Lower leg skin (tissue), 3 donors: ENCODE measurements around the gene CXXC1.

Experiments
- CTCF ChIP-seq, 3 donors: fragments of 450-650 bp; IDR thresholded peaks; one replicate each; pipeline ENCODE4 v1.5.1; 2016; ENCODE audit warnings: antibody characterized with exemption in 3 of 3, mild to moderate bottlenecking in 3 of 3, moderate library complexity in 2 of 3
- POLR2A ChIP-seq, 2 donors: fragments of 450-650 bp; IDR thresholded peaks; one replicate each; pipeline ENCODE4 v1.6.1; 2016 to 2017; ENCODE audit warnings: antibody characterized with exemption in 2 of 2, mild to moderate bottlenecking in 1 of 2, moderate library complexity in 1 of 2

GRCh38 chr18:50313873-50314460 lies 26.5 kb upstream of the CXXC1 start:
- no peak for TF ChIP-seq POLR2A (IDR thresholded peaks at IDR 0.05)
- TF ChIP-seq CTCF (IDR thresholded peaks at IDR 0.05) = no peak
